HG03575 (cell line): ENCODE results near the gene COL4A3.
"Not testable (repeated sequence)": the region's sequence is repeated elsewhere in the genome, so short reads cannot be mapped to it uniquely, and the experiment has no call there.

ENCODE experiments used
- ATAC-seq: cut with Tn5 transposase; IDR thresholded peaks from one replicate; pipeline ENCODE4 v1.9.1; 2021; ENCODE audit not compliant: unreplicated experiment, insufficient number of reproducible peaks, low FRiP score; ENCODE audit errors: extremely low read depth

COL4A3 gene

DNA sequence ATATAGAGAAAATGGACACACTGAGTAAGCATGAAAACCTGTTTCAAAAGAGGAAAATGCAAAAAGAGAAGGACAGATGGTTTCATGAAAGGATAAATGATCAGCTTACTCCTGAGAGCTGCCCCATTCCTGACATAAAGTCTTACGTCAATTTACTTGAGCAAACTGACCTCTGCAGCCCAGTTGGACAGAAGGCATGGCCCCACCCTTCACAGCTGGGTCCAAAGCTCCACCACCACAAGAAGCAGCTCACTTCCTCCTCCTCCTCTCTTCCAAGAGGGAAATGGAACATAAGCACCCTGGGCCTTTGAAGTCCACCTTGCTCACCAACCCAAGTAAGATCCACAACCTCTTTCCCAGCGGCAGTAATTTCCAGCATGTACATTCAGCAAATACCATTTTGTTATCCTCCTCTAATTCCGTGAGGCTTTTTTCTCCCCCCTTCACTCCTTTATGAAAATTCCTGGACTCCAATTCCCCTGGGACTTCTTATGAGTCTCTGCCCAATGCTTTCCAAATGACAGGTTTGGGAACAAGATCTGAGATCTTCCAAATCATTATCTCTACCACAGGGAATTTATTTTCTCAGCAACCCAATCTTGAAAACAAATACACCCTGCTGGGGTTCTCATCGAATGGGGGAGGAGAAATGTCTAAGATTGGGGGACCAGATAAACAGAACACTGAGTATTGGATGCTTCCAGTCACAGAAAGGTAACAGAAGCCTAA lies 10.5 kb upstream of the COL4A3 start:
- ATAC-seq = no peak

DNA sequence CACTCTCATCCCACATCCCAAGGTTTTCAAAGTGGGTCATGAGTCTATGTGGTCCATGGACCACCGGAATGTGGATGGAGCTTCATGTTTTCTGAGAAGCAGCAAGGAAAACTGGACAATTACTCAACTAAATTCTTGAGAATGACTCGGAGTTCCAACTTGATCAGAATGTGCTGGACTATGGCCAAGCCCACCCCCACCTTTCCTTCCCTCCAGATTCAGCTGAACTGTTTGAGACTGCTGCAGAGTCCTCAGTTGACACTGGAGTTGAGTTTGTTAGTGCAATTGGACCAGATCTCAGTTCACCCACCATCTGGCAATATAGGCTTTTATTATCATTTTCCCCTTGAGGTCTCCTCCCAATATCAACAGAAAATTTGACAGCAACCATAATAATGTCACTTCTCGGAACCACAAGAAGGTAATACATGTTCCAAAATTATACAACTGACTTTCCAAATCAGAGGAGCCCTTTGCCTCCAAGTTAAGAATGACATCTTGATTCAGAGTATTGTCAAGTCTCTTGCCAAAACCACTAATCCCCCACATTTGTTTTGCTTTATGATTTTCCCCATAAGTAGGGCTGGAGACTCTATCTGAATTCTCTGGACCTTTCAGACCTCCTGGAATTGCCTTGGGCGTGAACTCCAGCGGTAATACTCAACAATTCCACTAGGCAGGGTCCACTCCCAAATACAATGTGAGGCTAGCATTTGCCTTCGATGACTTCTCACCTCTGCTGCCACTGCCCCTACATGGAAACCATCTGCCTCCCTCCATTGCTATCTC lies 9.2 kb upstream of the COL4A3 start:
- no peak for ATAC-seq

DNA sequence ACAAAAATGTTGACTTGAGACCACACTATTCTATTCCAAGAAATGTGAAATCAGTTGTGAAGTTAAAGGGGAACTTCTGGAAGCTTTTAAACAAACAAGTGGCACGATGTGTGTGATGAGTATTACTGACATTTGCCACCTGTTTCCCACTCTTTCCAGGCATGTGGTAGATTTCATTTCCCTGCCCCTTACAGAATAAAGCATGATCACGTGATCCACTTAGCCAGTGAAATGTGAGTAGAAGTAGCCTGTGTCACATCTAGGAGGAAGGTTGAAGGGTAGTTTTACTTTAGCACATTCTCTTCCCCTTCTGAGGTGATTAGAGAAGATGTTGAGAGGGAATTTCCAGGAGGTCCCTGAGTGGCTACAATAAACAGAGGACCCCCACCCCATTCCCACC lies 4.3 kb upstream of the COL4A3 start:
- no peak for ATAC-seq

DNA sequence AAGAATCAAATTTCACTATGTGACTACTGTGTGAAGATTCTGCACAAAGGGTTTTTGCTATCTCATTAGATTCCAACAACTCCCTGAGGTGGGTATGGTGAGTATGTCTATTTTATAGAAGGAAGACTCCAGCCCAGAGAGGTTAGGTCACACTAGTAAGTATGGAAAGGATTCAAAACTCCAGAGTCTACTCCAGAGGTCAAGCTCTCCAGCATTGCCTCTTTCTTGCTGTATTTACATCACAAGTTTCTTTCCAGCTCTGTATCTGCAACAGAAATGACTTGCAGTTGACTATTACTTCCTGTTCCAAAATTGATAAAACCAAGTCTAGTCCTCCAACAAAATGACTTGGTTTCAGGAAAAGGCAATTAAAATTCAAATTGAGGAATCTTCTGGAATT lies 2.5 kb upstream of the COL4A3 start:
- no peak for ATAC-seq

DNA sequence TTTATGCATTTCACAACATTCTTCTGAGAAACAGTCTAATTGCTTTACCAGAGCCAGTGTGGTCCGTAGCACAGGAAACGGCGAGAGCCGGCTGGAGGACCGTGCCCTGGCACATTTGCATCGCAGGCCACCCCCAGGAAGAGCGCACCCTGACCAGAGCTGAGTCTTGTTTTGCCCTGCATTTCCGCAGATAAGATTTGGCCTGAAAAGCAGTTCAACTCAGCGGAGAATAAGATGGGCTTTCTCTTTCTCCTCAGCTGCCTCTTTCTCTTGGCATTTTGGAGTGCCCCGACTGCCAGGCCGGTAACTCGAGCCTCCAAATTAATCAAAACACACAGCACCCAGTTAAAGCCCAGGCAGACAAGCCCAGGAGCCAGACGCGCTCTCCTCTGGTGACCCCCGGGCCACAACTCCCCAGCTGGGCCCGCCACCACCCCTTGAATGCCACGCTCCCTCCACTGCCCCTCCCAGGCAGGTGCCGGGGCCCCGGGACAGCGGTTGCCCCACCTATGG lies 883 bp upstream of the COL4A3 start:
- ATAC-seq = no peak

DNA sequence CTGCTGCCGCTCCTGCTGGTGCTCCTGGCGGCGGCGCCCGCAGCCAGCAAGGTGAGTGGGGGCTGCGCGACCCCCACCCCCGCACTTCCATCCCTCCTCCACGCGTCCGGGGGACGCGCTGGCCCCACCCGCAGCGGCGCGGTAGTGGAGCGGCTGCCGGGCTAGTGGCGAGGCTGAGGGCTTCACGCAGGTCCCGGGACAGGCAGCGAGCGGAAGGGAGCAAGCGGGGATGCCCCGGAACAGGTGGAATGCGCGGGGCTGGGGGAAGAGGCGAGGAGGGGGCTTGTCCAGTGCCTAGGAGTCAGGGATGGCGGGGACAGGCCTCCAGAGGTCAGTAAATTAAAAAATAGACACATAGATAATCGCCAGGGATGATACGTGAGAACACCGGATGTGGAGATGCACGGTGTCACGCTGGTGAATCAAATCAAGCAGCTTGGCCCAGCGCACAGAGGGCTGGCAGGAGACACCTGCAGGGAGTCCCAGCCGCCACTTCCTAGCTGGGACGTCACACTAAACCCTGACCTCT lies 403 bp downstream of the COL4A3 start:
- ATAC-seq = peak; percentile 68

DNA sequence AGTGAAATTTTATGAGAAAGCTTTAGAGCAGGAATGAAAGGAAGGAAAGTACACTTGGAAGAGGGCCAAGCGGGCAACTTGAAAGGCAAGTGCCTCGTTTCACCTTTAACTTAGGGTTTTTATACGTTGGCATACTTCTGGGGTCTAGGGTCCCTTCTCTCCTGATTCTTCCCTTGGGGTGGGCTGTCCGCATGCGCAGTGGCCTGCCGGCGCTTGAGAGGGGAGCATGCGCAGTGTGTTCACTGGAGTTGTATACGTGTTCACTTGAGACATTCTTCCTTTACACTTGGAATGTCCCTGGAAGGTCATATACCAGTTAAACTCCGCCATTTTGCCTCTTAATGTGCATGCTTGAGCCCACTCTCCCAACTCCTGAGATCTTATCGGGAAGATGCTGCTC lies 7.4 kb downstream of the COL4A3 start:
- ATAC-seq = not testable (repeated sequence)

DNA sequence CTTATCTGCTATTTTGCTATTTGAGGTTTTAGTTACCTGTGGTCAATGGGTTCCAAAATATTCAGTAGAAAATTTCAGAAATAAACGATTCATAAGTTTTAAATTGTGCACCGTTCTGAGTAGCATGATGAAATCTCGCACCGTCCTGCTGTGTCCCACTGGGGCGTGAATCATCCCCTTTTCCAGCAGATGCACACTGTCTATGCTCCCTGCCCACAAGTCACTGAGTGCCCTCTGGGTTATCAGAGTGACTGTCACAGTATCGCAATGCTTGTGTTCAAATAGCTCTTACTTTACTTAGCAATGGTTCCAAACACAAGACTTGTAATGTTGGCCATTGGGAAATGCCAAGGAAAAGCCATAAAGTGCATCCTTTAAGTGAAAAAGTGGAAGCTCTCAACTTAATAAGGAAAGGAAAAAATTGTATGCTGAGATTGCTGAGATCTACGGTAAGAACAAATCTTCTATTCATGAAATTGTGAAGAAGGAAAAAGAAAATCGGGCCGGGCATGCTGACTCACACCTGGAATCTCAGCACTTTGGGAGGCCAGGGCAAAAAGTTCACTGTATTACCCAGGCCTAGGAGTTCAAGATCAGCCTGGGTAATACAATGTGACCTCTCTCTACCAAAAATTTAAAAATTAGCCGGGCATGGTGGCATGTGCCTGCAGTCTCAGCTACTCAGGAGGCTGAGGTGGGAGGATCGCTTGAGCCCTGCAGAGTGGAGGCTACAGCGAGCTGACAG lies 13.3 kb downstream of the COL4A3 start:
- ATAC-seq = no peak

DNA sequence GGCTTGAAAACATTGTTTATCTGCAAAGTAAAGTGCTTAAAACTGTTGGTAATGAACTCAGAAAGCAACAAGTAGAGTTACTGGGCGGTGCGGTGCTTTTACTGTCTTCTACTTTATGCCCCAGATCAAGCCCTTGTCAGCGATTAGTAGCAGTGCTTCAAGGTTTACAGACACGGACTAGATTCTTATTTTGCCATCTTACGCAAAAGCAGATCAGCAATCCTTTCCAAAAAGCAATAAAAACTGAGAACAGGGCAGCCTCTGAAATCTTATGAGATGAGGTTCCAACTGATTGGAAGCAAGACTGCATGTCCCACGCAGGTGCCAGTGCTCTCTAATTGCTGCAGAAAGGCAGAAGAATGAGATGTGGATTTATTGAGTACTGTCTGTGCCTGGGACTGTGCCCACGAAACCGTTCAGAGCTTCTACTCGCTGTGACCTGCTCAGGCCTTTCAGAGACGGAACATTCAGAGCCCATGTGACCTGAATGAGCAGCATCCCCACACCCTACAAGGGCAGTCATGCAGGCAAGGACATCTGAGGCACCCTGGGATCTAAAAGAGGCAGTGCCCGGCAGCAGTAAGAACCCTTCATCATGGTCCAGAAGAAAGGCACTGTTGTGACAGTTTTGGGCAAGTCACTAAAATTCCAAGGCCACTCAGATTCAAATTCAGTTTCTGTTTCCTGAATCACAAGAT lies 15.7 kb downstream of the COL4A3 start:
- no peak for ATAC-seq

DNA sequence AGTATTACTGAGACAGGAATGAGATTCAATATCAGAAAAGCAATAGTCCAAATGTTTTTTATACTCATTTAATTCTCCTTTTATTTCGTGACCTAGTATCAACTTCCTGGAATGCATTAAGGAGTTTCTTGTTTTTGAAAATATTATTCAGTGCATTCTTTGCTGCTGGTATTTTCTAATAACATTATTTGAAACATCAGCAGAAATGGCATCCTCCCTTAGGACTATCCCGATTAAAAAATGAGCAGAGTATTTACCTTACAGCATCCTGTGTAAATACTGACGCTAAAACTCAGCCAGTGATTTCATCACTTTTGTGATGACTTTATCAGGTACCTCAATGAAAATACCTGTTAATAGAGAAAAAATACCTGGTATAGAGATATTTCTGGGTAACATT lies 16.3 kb downstream of the COL4A3 start:
- no peak for ATAC-seq

DNA sequence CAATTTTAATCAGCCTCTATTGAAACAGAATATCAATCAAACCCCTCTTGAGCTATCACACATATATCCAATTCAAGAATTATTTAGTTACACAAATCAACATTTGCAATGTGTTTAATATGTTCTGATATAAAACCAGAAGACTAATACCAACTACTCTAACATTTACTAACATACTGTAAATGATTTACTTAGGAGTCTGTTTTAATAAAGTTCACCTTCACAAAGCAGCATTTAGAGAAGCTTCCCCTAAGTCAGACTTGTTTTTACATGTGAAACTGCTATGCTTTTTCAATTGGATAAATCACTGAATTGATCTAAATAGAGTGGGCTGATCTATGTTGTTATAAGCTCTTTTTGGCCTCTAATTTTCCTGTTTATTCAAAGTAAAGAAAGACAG lies 18.3 kb downstream of the COL4A3 start:
- no peak for ATAC-seq

DNA sequence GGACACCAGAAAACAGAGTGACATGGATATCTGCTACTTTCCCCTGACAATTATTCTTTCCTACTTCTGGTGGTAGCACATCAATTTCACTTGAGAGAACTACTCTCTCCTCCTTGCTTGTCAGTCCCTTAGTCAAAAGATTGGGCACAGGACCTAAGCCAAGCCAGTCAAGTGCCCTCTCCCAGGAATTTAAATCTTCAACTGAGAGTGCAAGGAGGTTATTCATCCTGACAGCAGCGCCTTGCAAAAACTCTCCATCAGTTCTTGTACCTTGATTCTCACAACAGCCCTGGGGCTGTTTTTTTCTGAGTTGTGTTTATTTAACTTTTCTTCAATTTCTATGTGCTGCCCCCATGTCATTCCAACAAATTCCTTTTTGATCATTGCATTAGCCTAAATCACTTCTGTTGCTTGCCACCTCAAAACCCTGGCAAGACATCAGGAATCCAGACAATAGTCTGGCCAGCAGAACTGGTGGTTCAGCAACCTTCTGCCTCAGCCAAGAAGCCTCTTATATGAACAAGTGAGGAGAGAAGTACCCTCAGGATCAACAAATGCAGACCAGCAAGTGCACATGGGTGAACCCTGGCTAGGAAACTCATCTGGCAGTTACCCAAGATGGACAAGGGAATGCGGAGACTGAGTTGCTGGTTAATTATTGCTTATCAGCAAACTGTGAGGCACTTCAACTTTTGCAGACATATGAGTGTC lies 19.4 kb downstream of the COL4A3 start:
- no peak for ATAC-seq

DNA sequence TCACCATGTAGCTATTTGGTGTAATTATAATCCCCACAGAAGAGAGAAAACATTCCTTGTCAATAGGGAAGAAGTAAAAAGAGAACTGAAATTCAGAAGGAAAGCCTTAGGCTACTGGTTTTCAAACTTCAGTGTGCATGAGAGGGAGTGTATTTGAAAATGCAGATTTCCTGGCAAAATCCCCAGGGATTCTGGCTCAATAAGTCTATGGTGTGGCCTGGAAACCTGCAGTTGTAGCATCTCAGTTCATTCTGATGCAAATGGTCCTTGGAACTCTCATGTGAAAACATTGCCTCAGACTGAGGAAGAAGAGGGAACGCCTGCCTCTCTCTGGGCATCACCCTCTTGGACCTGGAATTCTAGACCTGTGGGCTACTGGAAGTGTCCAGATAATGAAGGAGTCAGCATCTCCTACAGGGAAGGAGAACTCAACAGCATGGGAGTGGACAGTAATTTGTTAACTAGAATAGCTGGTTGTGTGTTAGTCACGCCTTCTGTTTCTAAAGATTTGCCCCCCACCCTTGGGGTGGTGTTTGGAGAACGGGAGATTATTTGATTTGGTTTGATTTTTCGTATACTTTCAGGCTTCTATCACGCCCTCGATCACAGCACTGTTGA lies 21.3 kb downstream of the COL4A3 start:
- no peak for ATAC-seq

DNA sequence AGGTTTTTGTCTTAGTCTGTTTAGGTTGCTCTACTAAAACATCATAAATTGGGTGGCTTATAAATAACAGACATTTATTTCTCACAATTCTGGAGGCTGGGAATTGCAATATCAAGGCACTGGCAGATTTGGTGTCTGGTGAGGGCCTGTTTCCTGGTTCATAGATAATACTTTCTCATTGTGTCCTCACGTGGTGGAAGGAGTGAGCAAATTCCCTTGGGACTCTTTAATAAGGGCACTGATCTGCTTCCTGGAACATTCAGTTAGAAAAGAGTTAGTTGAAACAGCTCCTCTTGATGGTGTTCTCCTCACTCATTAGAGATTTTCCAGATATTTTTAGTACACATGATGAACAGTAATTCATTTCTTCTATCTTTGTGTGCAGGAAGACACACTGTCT lies 22.3 kb downstream of the COL4A3 start:
- no peak for ATAC-seq

DNA sequence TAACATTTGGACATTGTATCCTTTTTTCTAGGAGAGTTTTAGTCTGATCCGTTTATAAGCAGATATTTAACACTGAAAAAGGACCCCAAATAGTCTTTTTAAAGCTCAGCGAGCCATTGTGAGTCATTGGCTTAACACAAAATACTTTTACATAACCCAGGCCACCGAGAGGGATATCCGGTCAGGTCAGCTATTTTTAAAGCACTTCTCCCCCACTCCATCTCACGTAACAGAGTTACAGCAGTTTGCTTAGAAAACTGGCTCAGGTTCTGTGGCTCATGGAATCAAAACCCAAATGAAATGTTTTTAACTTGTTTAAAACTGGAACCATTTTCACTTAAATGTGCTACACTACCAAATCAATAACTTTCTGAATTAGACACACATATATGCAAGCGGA lies 23.9 kb downstream of the COL4A3 start:
- peak; percentile 63 for ATAC-seq

DNA sequence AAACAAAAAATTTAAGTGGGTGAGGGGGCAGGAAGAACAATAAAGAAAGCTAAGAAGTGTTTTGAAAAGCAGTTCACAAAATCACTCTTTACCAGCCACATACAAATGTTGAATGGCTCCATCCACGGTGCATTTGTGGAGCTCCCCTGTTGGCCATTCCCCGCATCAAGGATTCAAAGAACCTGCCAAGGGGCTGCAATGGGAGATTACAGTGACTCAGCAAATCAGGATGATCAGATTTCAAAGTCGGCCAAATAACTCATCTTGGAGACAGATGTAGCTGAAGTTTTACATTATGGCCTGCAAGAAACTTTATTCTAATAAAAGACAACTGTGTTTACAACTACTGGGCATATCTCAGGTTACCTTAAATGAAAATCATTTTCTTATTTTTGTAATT lies 26.9 kb downstream of the COL4A3 start:
- no peak for ATAC-seq

DNA sequence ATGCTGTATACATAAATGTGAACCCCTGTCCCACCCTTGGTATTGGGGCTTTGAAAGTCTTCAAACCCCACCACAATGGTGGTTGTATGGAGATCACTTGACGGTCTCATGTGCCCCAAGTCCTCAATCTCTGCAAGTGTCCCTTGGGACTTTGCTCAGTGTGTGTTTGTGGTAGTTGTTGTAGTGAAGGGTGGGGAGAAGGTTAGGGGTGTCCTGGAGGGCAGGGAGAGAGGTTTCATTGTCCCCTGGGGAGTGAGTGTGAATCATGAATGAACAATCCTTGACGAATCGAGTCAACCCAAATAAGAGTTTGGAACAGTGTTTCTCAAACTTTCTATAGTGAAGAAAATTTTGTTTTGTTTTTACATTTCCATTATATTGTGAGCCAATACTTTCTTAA lies 28.1 kb downstream of the COL4A3 start:
- no peak for ATAC-seq

DNA sequence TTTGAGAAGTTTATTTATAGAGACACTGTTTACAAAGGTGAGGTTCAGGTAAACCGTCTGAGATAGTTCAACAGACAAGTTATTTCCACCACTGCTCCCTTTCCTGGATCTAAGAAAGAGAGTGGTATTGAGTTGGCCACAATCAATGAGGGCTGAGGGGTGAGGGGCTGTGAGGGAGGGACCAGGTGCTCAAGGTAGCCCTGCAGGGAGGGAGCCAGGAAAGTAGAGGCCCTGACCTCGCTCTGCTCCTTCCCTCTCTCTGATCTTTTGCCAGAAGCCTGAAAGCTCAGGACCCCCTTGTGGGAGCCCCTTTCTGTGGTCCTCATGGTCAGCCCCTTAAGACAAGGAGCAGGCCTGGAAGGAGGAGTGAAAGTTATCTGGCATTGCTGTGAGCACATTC lies 29.8 kb downstream of the COL4A3 start:
- no peak for ATAC-seq
